Uterus (tissue), 2 donors: ENCODE results near the gene FOXK1.

Source experiments
- CTCF ChIP-seq, 4 experiments: fragments of 200-600 bp in 2 of 4; fragments of 450-650 bp in 2 of 4; sonication (generic) in 2 of 4; IDR thresholded peaks; one replicate each; pipeline ENCODE4 v1.5.1; 2016 to 2019; ENCODE audit warnings: antibody characterized with exemption in 4 of 4, mild to moderate bottlenecking in 2 of 4, moderate library complexity in 1 of 4
- POLR2A ChIP-seq, 2 donors: fragments of 450-650 bp; IDR thresholded peaks; one replicate each; pipeline ENCODE4 v1.6.1; 2016; ENCODE audit warnings: antibody characterized with exemption in 2 of 2, mild to moderate bottlenecking in 1 of 2, moderate library complexity in 1 of 2

- peak in 1 of 4 experiments; percentile 15 for TF ChIP-seq CTCF (IDR thresholded peaks at IDR 0.05)
- TF ChIP-seq POLR2A (IDR thresholded peaks at IDR 0.05), result no peak
Measured at GRCh38 chr7:4683884-4684565, 1.9 kb downstream of the FOXK1 start.
